Measurements from ENCODE around the gene GPR84. TPM values are rescaled to one million over a fixed set of nuclear protein-coding genes. Genes with fewer than 3 reads are reported as not detected.

The GPR84 gene
- total and polyA plus RNA-seq, 9 of the 15 experiments (the other 6 are each of a cell fraction or from before 2014, with no cell fraction given), result 0.07 to 0.18 (median 0.11) TPM; not detected in 5

GRCh38 chr12:54356951-54357356 is 7.3 kb downstream of the GPR84 start (continued):
- TF ChIP-seq NRF1 (conservative IDR thresholded peaks at IDR 0.05 in 1 of 2, IDR thresholded peaks at IDR 0.05 in 1 of 2) (peak; percentile 51 to 57; a peak in 1 of 4 replicates), ZNF124 (CRISPR knock-in tag; IDR thresholded peaks at IDR 0.05) (no peak), ZNF24 (IDR thresholded peaks at IDR 0.05) (no peak), ZNF217 (CRISPR knock-in tag; IDR thresholded peaks at IDR 0.05) (no peak), PPARD (CRISPR knock-in tag; IDR thresholded peaks at IDR 0.05) (no peak)

GRCh38 chr12:54356228-54356627 is 8.1 kb downstream of the GPR84 start:
- in situ Hi-C loops (cut with MboI), result no loop called here
- Histone ChIP-seq H3K9ac (ENCODE audit: insufficient read depth in 1 of 2, low read depth in 2 of 2, low read length in 2 of 2) (peak overlapping the region; percentile 30 to 61; a peak in 2 of 4 replicates), H3K9me3 (replicated peaks; ENCODE audit: control insufficient read depth, insufficient read depth, low read depth, low read length) (no peaks in the 10 kb centered on the region), H4K20me1 (replicated peaks; ENCODE audit: control insufficient read depth, insufficient read depth, low read length) (no peaks in the 10 kb centered on the region), H3K4me1 (replicated peaks in 1 of 2; ENCODE audit: control insufficient read depth in 2 of 2, insufficient read depth in 2 of 2, low read length in 2 of 2) (peaks cover 58 to 69% of the 10 kb centered on the region in 2 experiments), H3K27ac (ENCODE audit: extremely low read depth, low read depth, low read length) (peak overlapping the region; percentile 60), H3K4me3 (no peak overlapping the region), H3K9me1 (ENCODE audit: control insufficient read depth, insufficient read depth, low read length) (no peaks in the 10 kb centered on the region), H2AFZ (ENCODE audit: low read depth, low read length) (peak overlapping the region; percentile 25; the same call in 1 of the 2 replicates), H3K36me3 (ENCODE audit: control insufficient read depth, insufficient read depth, low read length) (peaks cover 13% of the 10 kb centered on the region; the same call in 2 of the 3 replicates), H3K79me2 (ENCODE audit: control insufficient read depth, insufficient read depth, low read length) (peaks cover 26% of the 10 kb centered on the region; the same call in 2 of the 3 replicates), H3K4me2 (ENCODE audit: insufficient read depth, low read length) (peak overlapping the region; percentile 99; the same call in 1 of the 2 replicates), H3K27me3 (ENCODE audit: control insufficient read depth in 2 of 2, insufficient read depth in 2 of 2, low read length in 2 of 2) (no peaks in the 10 kb centered on the region)
- intact Hi-C loops (cut with micrococcal nuclease), result no loop called here
- 3% methylated on average over 3 of the region's 3 CpGs for WGBS (ENCODE audit: insufficient coverage, low coverage, missing lambda C conversion rate)
- FAIRE-seq, result no peak
- ChIA-PET CTCF (ENCODE audit: low intra/inter-chr PET ratio) (no interaction called here), POLR2A (interaction anchor here (0.6 to 5.8 kb wide), 11 partner anchors 13 to 133 kb away, joined by 3 to 57 read pairs (median 4); partner anchors contain the start of genes HNRNPA1 and NFE2)
- DNase-seq (ENCODE audit: extremely low read depth in 1 of 4, low spot score in 3 of 4), result peak in 2 of 4 experiments; percentile 20 to 46
- no TSS peak for BruUV-seq (replicated peaks)
- no peak for ATAC-seq
- TF ChIP-seq ARNT (IDR thresholded peaks at IDR 0.05), result no peak
- TF ChIP-seq NFIC (IDR thresholded peaks at IDR 0.05), result peak; percentile 35
- no peak for TF ChIP-seq ZBTB26 (CRISPR knock-in tag; IDR thresholded peaks at IDR 0.05)
- TF ChIP-seq, protein P1, sequence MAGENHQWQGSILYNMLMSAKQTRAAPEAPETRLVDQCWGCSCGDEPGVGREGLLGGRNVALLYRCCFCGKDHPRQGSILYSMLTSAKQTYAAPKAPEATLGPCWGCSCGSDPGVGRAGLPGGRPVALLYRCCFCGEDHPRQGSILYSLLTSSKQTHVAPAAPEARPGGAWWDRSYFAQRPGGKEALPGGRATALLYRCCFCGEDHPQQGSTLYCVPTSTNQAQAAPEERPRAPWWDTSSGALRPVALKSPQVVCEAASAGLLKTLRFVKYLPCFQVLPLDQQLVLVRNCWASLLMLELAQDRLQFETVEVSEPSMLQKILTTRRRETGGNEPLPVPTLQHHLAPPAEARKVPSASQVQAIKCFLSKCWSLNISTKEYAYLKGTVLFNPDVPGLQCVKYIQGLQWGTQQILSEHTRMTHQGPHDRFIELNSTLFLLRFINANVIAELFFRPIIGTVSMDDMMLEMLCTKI (IDR thresholded peaks at IDR 0.05; ENCODE audit: partially characterized antibody), result no peak
- TF ChIP-seq MTA3 (IDR thresholded peaks at IDR 0.05; ENCODE audit: borderline replicate concordance), result no peak
- TF ChIP-seq ZBTB7A (IDR thresholded peaks at IDR 0.05; ENCODE audit: borderline replicate concordance, control insufficient read depth, low read depth, low read length), result peak; percentile 39; the same call in 1 of the 2 replicates
- TF ChIP-seq, protein P2, sequence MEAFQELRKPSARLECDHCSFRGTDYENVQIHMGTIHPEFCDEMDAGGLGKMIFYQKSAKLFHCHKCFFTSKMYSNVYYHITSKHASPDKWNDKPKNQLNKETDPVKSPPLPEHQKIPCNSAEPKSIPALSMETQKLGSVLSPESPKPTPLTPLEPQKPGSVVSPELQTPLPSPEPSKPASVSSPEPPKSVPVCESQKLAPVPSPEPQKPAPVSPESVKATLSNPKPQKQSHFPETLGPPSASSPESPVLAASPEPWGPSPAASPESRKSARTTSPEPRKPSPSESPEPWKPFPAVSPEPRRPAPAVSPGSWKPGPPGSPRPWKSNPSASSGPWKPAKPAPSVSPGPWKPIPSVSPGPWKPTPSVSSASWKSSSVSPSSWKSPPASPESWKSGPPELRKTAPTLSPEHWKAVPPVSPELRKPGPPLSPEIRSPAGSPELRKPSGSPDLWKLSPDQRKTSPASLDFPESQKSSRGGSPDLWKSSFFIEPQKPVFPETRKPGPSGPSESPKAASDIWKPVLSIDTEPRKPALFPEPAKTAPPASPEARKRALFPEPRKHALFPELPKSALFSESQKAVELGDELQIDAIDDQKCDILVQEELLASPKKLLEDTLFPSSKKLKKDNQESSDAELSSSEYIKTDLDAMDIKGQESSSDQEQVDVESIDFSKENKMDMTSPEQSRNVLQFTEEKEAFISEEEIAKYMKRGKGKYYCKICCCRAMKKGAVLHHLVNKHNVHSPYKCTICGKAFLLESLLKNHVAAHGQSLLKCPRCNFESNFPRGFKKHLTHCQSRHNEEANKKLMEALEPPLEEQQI (IDR thresholded peaks at IDR 0.05), result no peak
- TF ChIP-seq ASH1L (IDR thresholded peaks at IDR 0.05; ENCODE audit: borderline replicate concordance, low read depth, partially characterized antibody), result no peak

All from K562 (cell line).